H9 (cell line): ENCODE results near the gene EPB41L2. TPM values are rescaled to one million over a fixed set of nuclear protein-coding genes. Genes with fewer than 3 reads are reported as not detected.

Experiments
- DNase-seq: peaks from one replicate; pipeline ENCODE4 v3.0.0-alpha.2; 2017
- H2AFZ ChIP-seq: one replicate; pipeline ENCODE4 v1.6.1; 2013; ENCODE audit warnings: mild to moderate bottlenecking, low read length, control low read depth, moderate library complexity
- H2AK5ac ChIP-seq: 2 replicates; pipeline ENCODE4 v1.6.1; 2013; ENCODE audit warnings: low read length, control low read depth, mixed read lengths; ENCODE audit not compliant: insufficient read length
- H2BK120ac ChIP-seq: one replicate; pipeline ENCODE4 v1.6.1; 2013; ENCODE audit warnings: low read depth, mild to moderate bottlenecking, low read length, control low read depth, inconsistent platforms; ENCODE audit not compliant: poor library complexity, severe bottlenecking
- H2BK12ac ChIP-seq: 2 replicates; pipeline ENCODE4 v1.6.1; 2013; ENCODE audit warnings: low read length, control low read depth, mixed read lengths, low read depth; ENCODE audit not compliant: insufficient read length
- H2BK15ac ChIP-seq: 2 replicates; pipeline ENCODE4 v1.6.1; 2013; ENCODE audit warnings: low read depth, low read length, control low read depth
- H2BK20ac ChIP-seq: one replicate; pipeline ENCODE4 v1.6.1; 2013; ENCODE audit warnings: low read depth, mild to moderate bottlenecking, low read length, control low read depth, inconsistent platforms; ENCODE audit not compliant: poor library complexity, severe bottlenecking
- H2BK5ac ChIP-seq: 2 replicates; pipeline ENCODE4 v1.6.1; 2013; ENCODE audit warnings: low read length, control low read depth, mixed read lengths; ENCODE audit not compliant: insufficient read length
- H3K14ac ChIP-seq: 2 replicates; pipeline ENCODE4 v1.6.1; 2013; ENCODE audit warnings: low read length, control low read depth; ENCODE audit not compliant: insufficient read depth
- H3K18ac ChIP-seq: 2 replicates; pipeline ENCODE4 v1.6.1; 2013; ENCODE audit warnings: low read depth, mild to moderate bottlenecking, mixed read lengths, low read length, control low read depth; ENCODE audit not compliant: insufficient read length
- H3K23ac ChIP-seq: 2 replicates; pipeline ENCODE4 v1.6.1; 2013; ENCODE audit warnings: low read length, control low read depth, mixed read lengths, low read depth; ENCODE audit not compliant: insufficient read length
- H3K23me2 ChIP-seq: 2 replicates; pipeline ENCODE4 v1.6.1; 2013; ENCODE audit warnings: low read depth, mild to moderate bottlenecking, mixed read lengths, low read length, control low read depth; ENCODE audit not compliant: insufficient read length, poor library complexity, severe bottlenecking
- H3K27ac ChIP-seq: 2 replicates; pipeline ENCODE4 v1.5.1; 2013; ENCODE audit warnings: low read length, control low read depth, mixed read lengths, low read depth; ENCODE audit not compliant: insufficient read length
- H3K27me3 ChIP-seq: 2 replicates; pipeline ENCODE4 v1.6.1; 2013; ENCODE audit warnings: low read length, control low read depth, inconsistent platforms; ENCODE audit not compliant: insufficient read depth
- H3K4ac ChIP-seq: 2 replicates; pipeline ENCODE4 v1.6.1; 2013; ENCODE audit warnings: low read depth, mild to moderate bottlenecking, control low read depth, inconsistent platforms, low read length, moderate library complexity
- H3K4me1 ChIP-seq: 2 replicates; pipeline ENCODE4 v1.6.1; 2013; ENCODE audit warnings: low read length, control low read depth, inconsistent platforms; ENCODE audit not compliant: insufficient read depth
- H3K4me2 ChIP-seq: 2 replicates; pipeline ENCODE4 v1.6.1; 2013; ENCODE audit warnings: low read length, control low read depth, mixed read lengths; ENCODE audit not compliant: insufficient read length, insufficient read depth
- H3K56ac ChIP-seq: 2 replicates; pipeline ENCODE4 v1.6.1; 2013; ENCODE audit warnings: low read depth, mild to moderate bottlenecking, mixed read lengths, low read length, control low read depth; ENCODE audit not compliant: insufficient read length
- H3K79me1 ChIP-seq: 2 replicates; pipeline ENCODE4 v1.6.1; 2013; ENCODE audit warnings: low read depth, mild to moderate bottlenecking, moderate library complexity, low read length, control low read depth, inconsistent platforms; ENCODE audit not compliant: insufficient read depth, poor library complexity, severe bottlenecking
- H3K79me2 ChIP-seq: 2 replicates; pipeline ENCODE4 v1.6.1; 2013; ENCODE audit warnings: low read length, control low read depth, inconsistent platforms; ENCODE audit not compliant: insufficient read depth
- H3K9ac ChIP-seq: 2 replicates; pipeline ENCODE4 v1.6.1; 2013; ENCODE audit warnings: low read length, control low read depth, mixed read lengths; ENCODE audit not compliant: insufficient read length; ENCODE audit errors: extremely low read depth
- H3K9me3 ChIP-seq: one replicate; pipeline ENCODE4 v1.6.1; 2013; ENCODE audit warnings: low read depth, low read length, inconsistent platforms; ENCODE audit not compliant: control insufficient read depth
- H3T11ph ChIP-seq: one replicate; pipeline ENCODE4 v1.6.1; 2013; ENCODE audit warnings: mild to moderate bottlenecking, low read length, control low read depth, inconsistent platforms
- H4K20me1 ChIP-seq: one replicate; pipeline ENCODE4 v1.6.1; 2013; ENCODE audit not compliant: control insufficient read depth, insufficient read length, insufficient read depth
- H4K5ac ChIP-seq: 2 replicates; pipeline ENCODE4 v1.6.1; 2013; ENCODE audit warnings: low read depth, mild to moderate bottlenecking, mixed read lengths, low read length, control low read depth; ENCODE audit not compliant: insufficient read length
- H4K8ac ChIP-seq: replicated peaks from 2 replicates; pipeline ENCODE4 v1.6.1; 2013; ENCODE audit warnings: low read length, control low read depth, mixed read lengths, low read depth; ENCODE audit not compliant: insufficient read length
- H4K91ac ChIP-seq: 2 replicates; pipeline ENCODE4 v1.6.1; 2013; ENCODE audit warnings: low read depth, mild to moderate bottlenecking, moderate library complexity, mixed read lengths, low read length, control low read depth; ENCODE audit not compliant: insufficient read length
- H3K27ac Mint-ChIP-seq, 3 experiments: 2 replicates in 2 of 3; 3 replicates in 1 of 3; pipeline ENCODE4 v1.8.0; 2020 to 2021; ENCODE audit warnings: mixed read lengths in 3 of 3, mild to moderate bottlenecking in 1 of 3, moderate library complexity in 1 of 3
- H3K27me3 Mint-ChIP-seq: 2 replicates; pipeline ENCODE4 v1.8.0; 2021; ENCODE audit warnings: low read depth, mild to moderate bottlenecking, moderate library complexity, mixed read lengths
- H3K36me3 Mint-ChIP-seq, 3 experiments: 2 replicates in 2 of 3; 3 replicates in 1 of 3; pipeline ENCODE4 v1.8.0; 2020 to 2021; ENCODE audit warnings: low read depth in 3 of 3, mixed read lengths in 3 of 3; ENCODE audit not compliant: insufficient read depth in 1 of 3
- H3K4me1 Mint-ChIP-seq, 2 experiments: 2 replicates each; pipeline ENCODE4 v1.8.0; 2020; ENCODE audit warnings: mixed read lengths in 2 of 2
- H3K4me3 Mint-ChIP-seq, 2 experiments: 2 replicates in 1 of 2; 3 replicates in 1 of 2; pipeline ENCODE4 v1.8.0; 2020 to 2021; ENCODE audit warnings: mild to moderate bottlenecking in 2 of 2, mixed read lengths in 2 of 2, moderate library complexity in 1 of 2
- H3K9me3 Mint-ChIP-seq, 2 experiments: 2 replicates in 1 of 2; 3 replicates in 1 of 2; pipeline ENCODE4 v1.8.0; 2020; ENCODE audit warnings: mild to moderate bottlenecking in 2 of 2, mixed read lengths in 2 of 2, moderate library complexity in 1 of 2
- CTCF ChIP-seq: fragments of 200-600 bp; sonication (generic); conservative IDR thresholded peaks from 3 replicates; pipeline ENCODE4 v1.8.0; 2021; ENCODE audit warnings: antibody characterized with exemption, mild to moderate bottlenecking
- WGBS: extraction: QIAGEN DNeasy Blood & Tissue Kit; methylation state at CpG from one replicate; pipeline ENCODE4 v1.1.7; 2013; ENCODE audit warnings: missing lambda C conversion rate, low lambda C conversion rate, mixed read lengths; ENCODE audit not compliant: insufficient read length; ENCODE audit errors: extremely low coverage; 5-methylcytosine and 5-hydroxymethylcytosine counted together
- total RNA-seq: library from RNA; stranded (reverse); gene quantifications from 2 replicates; pipeline ENCODE4 v1.2.1, GENCODE V29; 2021

The EPB41L2 gene
- total RNA-seq, 1 experiment from 2014 or later: 90.2 TPM

DNA sequence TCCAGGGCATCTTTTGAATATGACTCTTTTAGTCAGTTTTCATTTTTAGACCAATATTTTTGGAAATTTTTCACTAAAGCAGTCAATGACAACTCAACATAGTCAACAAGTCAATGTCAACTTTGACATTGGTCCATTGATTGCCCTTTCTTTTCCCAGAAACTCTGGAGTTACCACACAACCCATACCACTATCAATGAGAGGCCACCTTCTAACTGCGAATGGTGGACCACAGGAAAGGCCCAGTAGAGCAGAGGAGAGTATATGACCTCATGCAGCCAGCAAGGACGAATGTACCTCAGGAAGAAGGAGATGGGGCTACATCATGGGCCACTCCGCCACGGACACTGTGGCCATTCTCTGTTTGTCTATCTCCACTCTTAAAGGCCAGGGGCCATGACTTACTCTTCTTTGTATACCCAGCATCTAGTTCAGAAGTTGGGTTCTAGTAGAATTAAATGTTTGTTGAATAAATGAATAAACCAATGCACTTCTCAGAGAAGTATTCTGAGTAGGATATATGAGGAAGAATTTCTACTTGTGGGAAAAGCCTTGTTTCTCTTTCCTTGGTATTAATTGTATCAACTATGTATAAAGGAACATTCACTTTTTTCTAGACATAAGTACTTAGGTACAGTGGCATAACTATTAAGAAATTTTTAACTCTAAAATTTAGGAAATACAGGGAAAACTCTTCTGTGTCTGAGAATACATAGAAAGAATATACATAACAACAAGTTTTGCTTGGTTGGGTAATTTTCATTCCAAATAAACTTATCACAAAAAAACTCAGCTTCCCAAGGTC, 236.4 kb downstream of the EPB41L2 start:
- Mint-ChIP-seq H3K27ac (peak overlapping the region in 2 of 3 experiments; percentile 60 to 75; a peak in 3 of 7 replicates), H3K27me3 (no peaks in the 10 kb centered on the region), H3K4me1 (peaks cover 17 to 19% of the 10 kb centered on the region in 2 experiments), H3K9me3 (no peaks in the 10 kb centered on the region), H3K36me3 (no peaks in the 10 kb centered on the region; a peak in 2 of 7 replicates), H3K4me3 (no peak overlapping the region; a peak in 1 of 5 replicates)
- no peak overlapping the region for H2BK12ac ChIP-seq
- no peak overlapping the region for H3K4me2 ChIP-seq
- H2AFZ ChIP-seq: no peak overlapping the region
- H3K9me3 ChIP-seq: no peaks in the 10 kb centered on the region
- no peak overlapping the region for H2BK5ac ChIP-seq
- H3K79me1 ChIP-seq: no peaks in the 10 kb centered on the region
- no peak overlapping the region for H3T11ph ChIP-seq
- H2AK5ac ChIP-seq: no peak overlapping the region
- no peaks in the 10 kb centered on the region for H3K79me2 ChIP-seq
- no CpG with 5 or more reads among the region's 4 CpGs for WGBS
- H4K5ac ChIP-seq: no peak overlapping the region
- H3K27me3 ChIP-seq: no peaks in the 10 kb centered on the region
- no peak overlapping the region for H2BK20ac ChIP-seq
- no peak overlapping the region for H3K4ac ChIP-seq
- H3K4me1 ChIP-seq: peaks cover 6% of the 10 kb centered on the region; the same call in 1 of the 2 replicates
- H3K56ac ChIP-seq: no peak overlapping the region
- no peak overlapping the region for H3K14ac ChIP-seq
- no peaks in the 10 kb centered on the region for H3K23me2 ChIP-seq
- no peak for TF ChIP-seq CTCF
- no peak overlapping the region for H3K9ac ChIP-seq
- no peaks in the 10 kb centered on the region for H4K20me1 ChIP-seq
- DNase-seq: no peak
- H2BK15ac ChIP-seq: no peak overlapping the region
- H2BK120ac ChIP-seq: no peak overlapping the region
- H3K23ac ChIP-seq: no peak overlapping the region
- H4K91ac ChIP-seq: no peak overlapping the region
- H3K18ac ChIP-seq: no peak overlapping the region
- H4K8ac ChIP-seq: no peak overlapping the region
- no peak overlapping the region for H3K27ac ChIP-seq
